Middle frontal gyrus (tissue), 1 donor: ENCODE data around the gene TRNP1.

Source experiments
- DNase-seq: peaks from one replicate; pipeline ENCODE4 v3.0.0-alpha.2; 2015; ENCODE audit warnings: low spot score; ENCODE audit errors: extremely low spot score

TRNP1 gene

GRCh38 chr1:27025718-27026117, 32.2 kb downstream of the TRNP1 start:
- no peak for DNase-seq

DNA sequence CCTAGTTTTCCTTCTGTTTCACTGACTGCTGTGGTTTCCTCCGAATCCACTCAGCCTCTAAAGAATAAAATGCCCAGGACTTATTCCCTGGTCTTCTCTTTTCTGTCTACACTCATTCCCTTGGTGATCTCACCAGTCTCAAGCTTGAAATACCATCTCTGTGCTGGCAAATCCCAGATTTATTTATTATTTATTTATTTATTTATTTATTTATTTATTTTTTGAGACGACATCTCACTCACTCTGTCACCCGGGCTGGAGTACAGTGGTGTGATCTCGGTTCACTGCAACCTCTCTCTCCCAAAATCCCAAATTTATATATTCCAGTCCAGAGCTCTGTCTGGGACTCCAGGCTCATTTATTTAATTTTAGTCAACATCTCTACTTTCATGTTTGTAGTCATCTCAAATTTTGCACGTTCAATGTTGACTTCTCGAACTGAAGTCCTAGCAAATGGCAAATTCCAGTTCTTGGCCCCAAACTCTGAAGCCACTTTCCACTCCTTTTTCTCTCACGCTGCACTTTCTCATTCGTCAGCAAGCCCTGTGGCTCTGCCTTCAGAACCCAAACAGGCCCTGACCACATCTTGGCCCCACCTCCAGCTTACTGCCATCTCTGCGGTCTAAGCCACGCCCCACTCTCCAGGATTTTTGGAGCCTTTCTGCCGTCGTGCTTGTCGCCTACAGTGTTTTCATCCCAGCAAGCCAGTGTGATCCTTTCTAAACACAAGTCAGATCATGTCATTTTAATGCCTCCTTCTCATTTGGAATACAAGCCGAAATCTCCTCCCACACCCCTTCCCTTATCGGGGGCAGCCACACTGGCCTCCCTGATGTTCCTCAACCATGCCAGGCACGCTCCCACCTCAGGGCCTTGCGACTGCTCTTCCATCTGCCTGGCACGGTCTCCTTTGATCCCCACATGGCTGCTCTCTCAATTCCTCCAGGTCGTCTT, 33.4 kb downstream of the TRNP1 start:
- DNase-seq = no peak

- DNase-seq = no peak
Observed at GRCh38 chr1:27027575-27028250, 34.2 kb downstream of the TRNP1 start.

GRCh38 chr1:27029517-27029916, 36.0 kb downstream of the TRNP1 start:
- no peak for DNase-seq

GRCh38 chr1:27031235-27032118, 38.0 kb downstream of the TRNP1 start:
- DNase-seq = no peak

DNA sequence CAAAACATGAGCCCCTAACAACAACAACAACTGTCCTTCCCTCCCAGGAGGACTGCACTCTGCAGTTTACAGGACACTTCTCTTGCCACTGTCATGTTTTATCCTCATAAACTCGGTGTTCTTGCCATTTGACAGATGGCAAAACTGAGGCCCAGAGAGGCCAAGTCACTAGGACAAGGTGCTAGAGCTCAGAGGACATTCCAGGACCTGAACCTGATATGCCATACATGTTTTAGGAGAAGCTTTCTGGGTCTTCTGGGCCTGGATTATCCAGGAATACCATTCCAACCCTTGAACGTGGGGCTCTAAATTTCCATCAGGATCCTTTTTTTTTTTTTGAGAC, 38.6 kb downstream of the TRNP1 start:
- DNase-seq = no peak

DNA sequence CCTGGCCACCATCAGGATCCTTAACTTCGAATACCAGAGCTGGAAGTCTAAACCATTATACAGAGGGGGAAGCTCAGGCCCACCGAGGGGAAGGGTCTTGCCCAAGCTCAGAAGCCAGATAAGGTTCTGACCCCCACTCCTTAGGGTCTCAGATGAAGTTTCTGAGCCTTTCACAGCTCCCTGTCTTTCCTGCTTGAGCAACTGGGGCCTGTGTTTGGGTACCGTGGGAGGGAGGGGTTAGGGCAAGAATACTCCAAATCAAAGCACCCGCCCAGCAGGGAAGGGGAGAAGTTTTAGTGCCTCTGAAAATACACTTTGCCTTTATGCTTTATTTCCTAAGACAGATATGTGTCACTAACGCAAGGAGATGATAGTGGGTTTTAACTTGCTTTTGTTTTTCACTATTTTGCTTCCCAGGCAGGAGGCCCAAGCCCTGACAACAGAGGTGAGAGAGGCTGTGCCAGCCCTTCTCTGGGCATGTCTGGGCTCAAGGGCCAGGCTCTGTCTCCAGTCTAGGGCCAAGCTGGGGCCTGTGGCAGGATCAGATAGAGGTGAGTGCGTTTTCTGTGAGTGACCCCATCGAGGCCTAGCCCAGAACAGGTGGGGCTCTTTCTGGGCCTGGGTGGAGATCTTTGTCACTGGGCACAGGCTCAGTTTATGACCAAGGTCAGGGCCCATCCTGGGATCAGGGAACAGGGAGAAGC, 39.7 kb downstream of the TRNP1 start:
- no peak for DNase-seq

DNA sequence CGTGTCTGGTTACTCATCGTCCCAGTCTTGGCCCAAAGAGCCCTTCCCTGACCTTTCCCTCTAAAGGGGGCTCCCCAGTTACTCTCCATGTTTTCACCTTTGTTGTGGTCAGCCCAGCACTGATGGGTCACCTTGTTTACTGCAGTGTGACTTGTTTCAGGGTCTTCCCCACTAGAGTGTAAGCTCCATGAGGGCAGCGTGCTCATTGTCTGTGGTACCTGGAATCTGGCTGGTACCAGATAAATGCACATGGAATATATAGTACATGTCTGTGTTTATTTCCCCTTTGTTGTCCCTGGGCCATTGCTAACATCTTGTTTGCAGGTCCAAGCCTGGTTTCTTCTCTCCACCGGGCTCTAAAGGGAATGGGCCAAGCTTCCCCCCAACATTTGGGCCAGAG, 41.9 kb downstream of the TRNP1 start:
- DNase-seq = no peak

DNA sequence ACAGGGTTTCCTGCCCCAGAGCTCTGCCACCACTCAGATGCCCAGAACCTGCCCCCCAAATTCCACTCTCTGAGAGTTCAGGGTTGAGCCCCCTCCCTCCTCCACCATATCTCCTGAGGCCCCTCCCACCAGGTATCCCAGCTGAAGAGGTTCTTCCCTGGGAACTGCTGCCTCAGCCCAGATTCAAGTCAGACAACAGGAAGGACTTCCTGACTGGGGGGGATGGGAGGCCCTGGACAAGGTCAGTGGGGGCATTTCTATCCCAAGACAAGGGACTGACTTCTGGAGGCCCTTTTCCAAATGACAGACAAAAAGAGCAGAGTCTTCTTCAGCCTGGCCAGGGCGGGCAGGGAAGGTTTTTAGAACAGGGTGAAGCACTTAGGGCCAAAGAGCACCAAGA, 43.2 kb downstream of the TRNP1 start:
- DNase-seq = no peak

- DNase-seq = no peak
Observed at GRCh38 chr1:27037518-27037917, 44.0 kb downstream of the TRNP1 start.

GRCh38 chr1:27038020-27038419, 44.5 kb downstream of the TRNP1 start:
- no peak for DNase-seq

DNA sequence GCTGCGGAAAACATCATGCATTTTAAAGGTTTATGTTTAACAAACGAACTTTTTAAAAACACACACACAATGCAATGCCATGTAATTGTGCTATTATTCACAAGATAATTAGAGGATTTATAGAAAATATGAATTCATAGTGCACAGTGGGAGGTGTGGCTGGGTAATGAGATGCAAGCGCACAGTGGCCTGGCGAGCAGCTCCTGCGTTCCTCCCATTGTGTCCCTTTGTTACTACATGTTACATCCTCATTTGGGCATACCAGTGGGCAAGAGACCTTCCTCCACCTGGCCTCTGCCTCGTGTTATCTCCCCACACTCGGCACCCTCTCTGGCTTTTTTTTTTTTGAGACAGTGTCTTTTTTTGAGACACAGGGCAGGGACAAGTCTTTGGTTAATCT, 49.2 kb downstream of the TRNP1 start:
- DNase-seq = no peak

GRCh38 chr1:27044613-27045151, 51.2 kb downstream of the TRNP1 start:
- peak; percentile 78 for DNase-seq

GRCh38 chr1:27045973-27046558, 52.6 kb downstream of the TRNP1 start:
- DNase-seq = peak; percentile 66

GRCh38 chr1:27047914-27048313, 54.4 kb downstream of the TRNP1 start:
- no peak for DNase-seq

- DNase-seq = no peak
Observed at GRCh38 chr1:27049100-27049499, 55.6 kb downstream of the TRNP1 start.

DNA sequence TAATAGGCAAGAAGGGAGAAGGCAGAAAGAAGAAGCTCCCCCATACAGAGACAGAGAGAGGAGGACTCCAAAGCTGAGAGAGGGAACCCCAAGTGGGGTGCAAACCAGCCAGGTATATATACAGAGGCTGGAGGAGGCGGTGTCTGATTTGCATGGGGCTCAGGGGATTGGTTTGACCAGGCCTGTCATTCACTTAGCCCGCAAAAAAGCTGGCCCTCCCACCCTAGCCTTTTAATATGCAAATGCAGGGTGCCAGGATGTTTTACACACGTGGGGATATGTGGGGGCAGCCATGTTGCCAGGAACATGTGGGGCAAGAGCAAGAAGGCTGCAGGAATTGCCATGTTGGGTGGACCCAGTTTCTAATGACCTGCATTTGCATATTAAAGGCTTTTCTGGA, 56.1 kb downstream of the TRNP1 start:
- DNase-seq = no peak
